Measurements from ENCODE around the gene RARG.

Gene RARG

DNA sequence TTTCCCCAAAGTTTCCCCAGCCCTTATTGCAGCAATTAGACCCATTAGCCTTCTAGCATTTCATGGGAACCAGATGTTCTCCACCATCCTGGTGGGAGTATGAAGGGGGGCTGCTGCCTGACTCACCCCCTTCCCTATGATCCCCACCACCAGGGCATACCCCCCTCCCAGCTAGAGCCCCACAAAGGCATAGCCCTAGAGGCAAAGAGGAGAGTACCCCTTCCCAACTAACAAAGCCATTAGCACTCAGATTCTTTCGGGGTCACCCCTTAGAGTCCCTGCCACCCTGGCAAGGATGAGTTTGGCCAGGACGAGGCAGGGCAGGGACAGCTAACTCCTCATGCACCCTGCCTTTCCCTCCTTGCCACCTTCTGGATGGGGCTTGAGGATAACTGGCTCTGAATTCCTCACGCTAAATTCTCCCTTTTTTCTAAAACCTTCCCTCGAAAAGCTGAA lies 9.2 kb downstream of the RARG start:
- DNase-seq = no peak

DNA sequence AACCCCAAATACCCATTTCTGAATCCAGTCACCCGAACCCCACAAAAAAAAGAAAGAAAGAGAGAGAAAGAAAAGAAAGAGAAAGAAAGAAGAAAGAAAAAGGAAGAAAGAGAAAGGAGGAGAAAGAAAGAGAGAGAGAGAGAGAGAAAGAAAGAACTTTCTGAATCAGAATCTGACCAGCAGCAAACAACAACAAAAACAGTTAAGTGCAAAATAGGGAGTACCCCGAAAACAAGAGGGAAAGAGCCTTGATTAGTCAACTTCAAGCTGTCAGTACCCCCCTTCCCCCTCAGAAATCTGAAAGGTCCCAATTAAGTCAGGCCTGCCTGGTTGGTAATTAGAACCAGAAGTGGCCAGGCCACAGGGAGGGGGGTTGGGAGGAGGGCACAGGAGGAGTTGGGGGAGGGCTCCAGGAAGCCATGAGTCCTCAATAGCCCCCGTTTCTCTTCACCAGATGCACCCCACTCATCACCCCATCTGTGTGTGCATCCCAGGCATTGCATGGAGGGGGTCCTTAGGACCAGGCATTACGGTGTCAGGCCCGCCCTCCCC lies 9.8 kb downstream of the RARG start:
- DNase-seq = no peak

- DNase-seq = peak; percentile 57 to 66
Observed at GRCh38 chr12:53221203-53222080, 10.6 kb downstream of the RARG start.

DNA sequence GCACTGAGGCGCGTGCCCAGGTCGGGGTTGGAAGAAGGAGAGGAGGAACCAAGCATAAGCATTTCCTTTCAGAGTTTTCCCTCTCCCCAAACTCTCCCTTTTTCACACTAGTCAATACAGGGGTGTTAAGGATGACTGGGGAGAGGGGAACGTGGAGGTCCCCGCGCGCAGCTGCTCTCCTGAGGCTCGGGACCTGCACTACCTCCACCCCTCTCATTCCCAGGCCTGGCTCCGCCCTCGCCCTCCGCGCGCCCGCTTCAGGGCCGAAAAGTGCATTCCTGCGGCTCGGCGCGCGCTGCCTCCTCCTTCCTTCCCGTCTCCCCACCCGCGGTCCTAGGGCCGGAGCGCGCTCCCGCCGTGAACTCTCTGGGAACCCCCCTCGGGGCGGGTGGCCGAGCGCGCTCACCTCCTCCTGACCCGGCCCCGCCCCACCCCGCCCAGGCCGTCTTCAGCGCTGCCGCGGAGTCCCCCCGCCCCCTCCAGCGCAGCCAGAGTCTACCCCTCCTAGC lies 11.3 kb downstream of the RARG start:
- peak; percentile 85 to 86 for DNase-seq

- peak; percentile 76 to 78 for DNase-seq
Observed at GRCh38 chr12:53219956-53220693, 11.9 kb downstream of the RARG start.

DNA sequence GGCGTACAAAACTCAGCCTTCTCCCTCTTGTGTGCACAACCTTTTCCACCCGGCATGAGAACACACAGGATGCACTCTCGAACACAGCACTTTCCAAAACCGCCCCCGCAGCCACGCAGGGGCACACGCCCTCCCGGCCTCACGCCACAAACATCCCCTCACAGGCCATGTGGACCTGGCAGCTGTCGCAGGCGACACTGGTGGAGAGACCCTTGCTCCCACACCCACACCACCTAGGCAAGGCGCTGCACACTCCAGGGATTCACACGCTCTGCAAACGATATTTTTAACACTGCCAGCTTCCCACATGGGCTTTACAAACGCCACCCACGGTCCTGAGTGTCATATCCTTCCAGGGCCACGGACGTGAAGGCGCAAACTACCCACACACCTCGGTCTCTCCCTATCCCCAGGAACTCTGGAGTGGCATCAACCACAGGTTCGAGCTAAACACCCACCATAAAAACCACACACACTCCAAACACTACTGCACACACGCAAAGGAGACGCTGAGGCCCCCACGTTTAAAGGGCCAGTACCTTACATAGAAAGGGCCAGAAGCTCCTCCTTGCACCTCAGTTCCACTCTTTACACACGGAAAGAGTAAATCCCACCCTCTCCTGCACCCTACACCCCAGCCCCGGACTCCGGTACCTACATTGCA lies 12.6 kb downstream of the RARG start:
- DNase-seq = peak in 1 of 2 donors; percentile 48

GRCh38 chr12:53218551-53219291 lies 13.3 kb downstream of the RARG start:
- DNase-seq = no peak

DNA sequence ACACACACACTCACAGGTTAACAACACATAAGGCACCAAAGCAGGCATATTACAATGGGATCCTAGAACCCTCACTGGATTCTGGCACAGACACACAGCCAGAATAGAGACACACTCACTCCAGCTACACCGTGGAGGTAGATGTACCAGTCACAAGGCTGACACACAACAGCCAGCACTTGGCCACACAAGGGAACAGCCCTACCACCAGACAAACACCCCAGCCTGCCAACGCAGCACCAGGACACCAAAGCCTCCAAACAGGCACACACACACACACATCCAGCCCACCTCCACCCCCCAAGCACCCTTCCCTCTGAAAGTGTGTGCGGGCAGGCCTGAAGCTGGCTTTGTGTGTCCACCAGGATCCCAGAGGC lies 14.1 kb downstream of the RARG start:
- no peak for DNase-seq

DNA sequence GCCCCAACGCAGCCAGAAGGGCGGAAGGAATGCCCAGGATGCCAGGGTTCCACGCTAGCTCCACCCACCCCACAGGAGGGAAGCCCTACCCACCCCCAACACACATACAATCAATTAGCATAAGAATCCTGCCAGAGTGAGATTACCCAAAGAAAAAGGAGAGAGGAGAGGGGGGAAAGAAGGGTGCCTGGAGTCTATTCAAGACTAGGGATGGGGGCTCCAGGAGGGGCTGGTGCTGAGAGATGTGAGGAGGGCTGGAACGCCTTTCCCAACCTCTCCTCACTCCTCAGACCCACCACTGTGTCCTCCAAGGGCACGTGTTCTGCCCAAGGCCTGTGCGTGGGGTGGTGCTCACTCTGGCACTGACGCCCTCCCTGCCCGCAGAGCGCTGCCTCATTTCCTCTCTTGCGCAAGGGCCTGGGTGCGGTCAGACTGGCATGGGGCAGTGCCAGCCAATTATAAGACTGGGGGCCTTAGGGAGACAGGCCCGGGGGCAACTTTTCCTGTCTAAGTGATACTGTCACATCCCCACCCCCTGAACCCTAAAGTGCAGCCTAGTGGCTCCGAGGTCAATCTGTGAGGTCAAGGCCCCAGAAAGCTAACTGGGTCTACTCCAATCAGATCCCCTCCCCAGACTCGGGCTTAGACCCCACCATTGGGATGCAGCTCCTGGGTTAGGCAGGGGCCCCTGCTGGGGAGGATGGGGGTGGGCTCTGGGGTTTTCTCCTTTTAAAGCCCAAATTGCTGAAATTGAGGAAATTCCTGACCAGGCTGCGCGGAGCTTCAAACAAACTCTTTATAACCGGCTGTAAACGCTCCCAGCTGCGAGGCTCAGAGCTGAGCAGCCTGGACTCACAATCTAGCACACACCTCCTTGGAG lies 14.7 kb downstream of the RARG start:
- peak; percentile 48 to 76 for DNase-seq

- no peak for DNase-seq
Observed at GRCh38 chr12:53215497-53215896, 16.5 kb downstream of the RARG start.

- DNase-seq = no peak
Observed at GRCh38 chr12:53214687-53215455, 17.1 kb downstream of the RARG start.

- no peak for DNase-seq
Observed at GRCh38 chr12:53214221-53214620, 17.8 kb downstream of the RARG start.

- peak; percentile 83 to 84 for DNase-seq
Observed at GRCh38 chr12:53213348-53213747, 18.7 kb downstream of the RARG start.

DNA sequence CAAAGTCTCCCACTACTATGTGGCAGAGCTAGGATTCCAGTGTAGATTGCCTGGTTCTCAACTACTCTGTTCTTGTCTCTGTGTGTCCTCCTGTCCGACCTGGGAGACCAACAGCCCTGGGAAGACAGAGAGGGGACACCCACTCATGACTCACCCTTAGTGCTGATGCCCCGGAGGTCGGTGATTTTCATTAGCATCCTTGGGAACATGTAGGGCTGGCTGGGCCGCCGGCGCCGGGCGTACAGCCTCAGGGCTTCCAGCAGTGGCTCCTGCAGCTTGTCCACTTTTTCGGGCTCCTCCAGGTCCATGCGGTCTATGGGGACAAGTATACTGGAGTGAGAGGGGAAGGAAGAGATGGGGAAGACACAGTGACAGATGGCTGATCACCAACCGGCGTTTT lies 19.1 kb downstream of the RARG start:
- no peak for DNase-seq

- DNase-seq = no peak
Observed at GRCh38 chr12:53211476-53212381, 20.3 kb downstream of the RARG start.

- no peak for DNase-seq
Observed at GRCh38 chr12:53210843-53211242, 21.2 kb downstream of the RARG start.

DNA sequence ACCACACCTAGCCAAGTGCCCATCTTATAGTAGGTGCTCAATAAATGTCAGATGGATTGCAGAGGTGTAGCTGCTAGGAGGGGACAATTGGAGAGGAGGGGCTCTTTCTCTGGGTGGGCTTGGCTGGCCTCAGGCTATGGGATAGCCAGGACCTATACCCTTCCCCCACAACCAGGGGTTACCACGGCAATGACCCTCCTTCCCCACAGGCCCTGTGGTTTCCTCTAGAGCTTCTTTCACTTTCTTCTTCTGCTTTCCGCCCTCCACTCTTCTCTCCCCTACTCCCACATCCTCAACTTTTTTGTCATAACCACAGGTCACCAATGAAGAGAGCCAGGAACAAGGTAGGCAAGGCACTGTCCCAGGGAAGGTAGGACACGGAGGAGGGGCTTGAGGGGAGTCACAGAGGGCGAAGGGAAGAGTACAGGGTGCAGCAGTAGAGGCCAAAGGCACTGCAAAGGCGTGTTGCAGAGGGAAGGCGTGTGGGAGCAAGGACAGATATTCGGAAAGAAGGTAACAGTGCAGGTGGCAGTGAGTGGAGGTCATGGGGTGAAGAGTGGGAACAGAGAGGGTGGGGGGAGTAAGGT lies 23.0 kb downstream of the RARG start:
- DNase-seq = peak in 1 of 2 donors; percentile 49

GRCh38 chr12:53208435-53208834 lies 23.6 kb downstream of the RARG start:
- no peak for DNase-seq

DNA sequence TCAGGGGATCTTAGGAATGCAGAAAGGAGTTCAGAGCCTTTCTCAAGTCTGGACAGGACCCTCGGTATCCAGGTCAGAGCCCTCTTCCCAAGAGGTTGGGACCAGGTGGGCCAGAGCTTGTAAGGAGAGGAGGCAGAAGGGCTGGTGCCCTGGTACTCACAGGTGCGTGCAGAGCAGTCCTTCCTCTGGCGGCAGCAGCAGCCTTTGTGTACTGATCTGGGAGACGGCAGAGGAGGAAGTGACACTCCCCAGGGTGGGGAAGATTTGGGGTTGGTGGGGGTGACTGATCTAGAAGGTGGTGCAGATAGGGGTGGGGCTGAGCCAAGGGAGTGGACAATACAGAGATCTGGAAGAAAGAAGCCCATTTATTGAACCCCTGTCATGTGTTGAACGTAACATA lies 25.0 kb downstream of the RARG start, which contains the start of gene ITGB7:
Gene ITGB7, minus strand, starts transcription at position 210 of the 400 bp plus-strand sequence. CDS start 6,808 bp downstream, outside the sequence.
- peak; percentile 74 to 76 for DNase-seq

All from CD4-positive, alpha-beta T cell treated with Interleukin-4 for 1 hour (primary cell).